ENCODE measurements around the gene KICS2.

- no peak for TF ChIP-seq POLR2AphosphoS5 (IDR thresholded peaks at IDR 0.05)
- no peak for TF ChIP-seq CTCF (IDR thresholded peaks at IDR 0.05)
- no peak for TF ChIP-seq POLR2A (IDR thresholded peaks at IDR 0.05; ENCODE audit: low read depth)
Observed at GRCh38 chr12:64258576-64258975, 36.5 kb upstream of the KICS2 start.
